ENCODE data around the gene KCNA5. TPM values are rescaled to one million over a fixed set of nuclear protein-coding genes. Genes with fewer than 3 reads are reported as not detected.

The KCNA5 gene
- total RNA-seq: 1.8 TPM
- long read RNA-seq, partial matches to known transcripts: 0 of 2 reads
- long read RNA-seq, other reads (novel, unspliced or antisense): 0 of 2 reads

DNA sequence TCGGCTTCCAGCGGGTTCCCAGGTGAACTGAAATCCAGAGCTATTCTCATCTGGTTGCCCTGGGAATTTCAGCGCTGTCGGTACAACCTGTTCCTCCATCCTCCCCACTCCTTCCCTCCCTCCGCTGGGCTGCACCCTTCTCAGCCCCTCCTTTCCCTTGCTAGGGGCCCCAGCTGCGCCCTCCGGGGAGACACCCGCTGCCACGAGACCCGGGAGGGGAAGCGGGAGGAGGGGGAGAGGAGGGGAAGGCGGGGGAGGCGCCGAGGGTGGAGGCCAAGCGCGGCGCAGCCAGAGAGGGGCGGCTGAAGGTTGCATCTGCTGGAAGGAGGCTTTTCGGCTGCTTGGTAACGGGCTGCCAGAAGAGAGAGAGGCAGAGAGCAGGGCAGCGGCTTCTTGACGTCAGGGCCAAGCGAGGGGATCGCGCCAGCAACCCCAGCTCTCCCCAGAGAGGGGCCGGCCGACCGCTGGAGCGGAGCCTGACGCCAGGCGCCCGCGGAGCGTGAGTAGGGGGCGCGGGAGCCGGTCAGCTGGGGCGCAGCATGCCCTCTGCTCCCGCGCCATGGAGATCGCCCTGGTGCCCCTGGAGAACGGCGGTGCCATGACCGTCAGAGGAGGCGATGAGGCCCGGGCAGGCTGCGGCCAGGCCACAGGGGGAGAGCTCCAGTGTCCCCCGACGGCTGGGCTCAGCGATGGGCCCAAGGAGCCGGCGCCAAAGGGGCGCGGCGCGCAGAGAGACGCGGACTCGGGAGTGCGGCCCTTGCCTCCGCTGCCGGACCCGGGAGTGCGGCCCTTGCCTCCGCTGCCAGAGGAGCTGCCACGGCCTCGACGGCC is at the start of gene KCNA5:
KCNA5 (plus strand) TSS at position 291 of the 831 bp plus-strand sequence; CDS start at position 560, 269 bp downstream.
- H3K27ac ChIP-seq: no peak within 1 kb of the TSS
- no peak within 1 kb of the TSS for H3K4me3 ChIP-seq
- no peaks in the 10 kb centered on the region for H3K36me3 ChIP-seq
- H3K4me1 ChIP-seq: no peaks in the 10 kb centered on the region
- no peak for DNase-seq
- intact Hi-C loops (cut with DNase I): no loop called here
- peaks cover 61% of the 10 kb centered on the region for H3K27me3 ChIP-seq
- ATAC-seq: peak; percentile 6
- TF ChIP-seq, protein P1, sequence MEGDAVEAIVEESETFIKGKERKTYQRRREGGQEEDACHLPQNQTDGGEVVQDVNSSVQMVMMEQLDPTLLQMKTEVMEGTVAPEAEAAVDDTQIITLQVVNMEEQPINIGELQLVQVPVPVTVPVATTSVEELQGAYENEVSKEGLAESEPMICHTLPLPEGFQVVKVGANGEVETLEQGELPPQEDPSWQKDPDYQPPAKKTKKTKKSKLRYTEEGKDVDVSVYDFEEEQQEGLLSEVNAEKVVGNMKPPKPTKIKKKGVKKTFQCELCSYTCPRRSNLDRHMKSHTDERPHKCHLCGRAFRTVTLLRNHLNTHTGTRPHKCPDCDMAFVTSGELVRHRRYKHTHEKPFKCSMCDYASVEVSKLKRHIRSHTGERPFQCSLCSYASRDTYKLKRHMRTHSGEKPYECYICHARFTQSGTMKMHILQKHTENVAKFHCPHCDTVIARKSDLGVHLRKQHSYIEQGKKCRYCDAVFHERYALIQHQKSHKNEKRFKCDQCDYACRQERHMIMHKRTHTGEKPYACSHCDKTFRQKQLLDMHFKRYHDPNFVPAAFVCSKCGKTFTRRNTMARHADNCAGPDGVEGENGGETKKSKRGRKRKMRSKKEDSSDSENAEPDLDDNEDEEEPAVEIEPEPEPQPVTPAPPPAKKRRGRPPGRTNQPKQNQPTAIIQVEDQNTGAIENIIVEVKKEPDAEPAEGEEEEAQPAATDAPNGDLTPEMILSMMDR (IDR thresholded peaks at IDR 0.05): no peak
- peaks cover 3% of the 10 kb centered on the region for H3K9me3 ChIP-seq

DNA sequence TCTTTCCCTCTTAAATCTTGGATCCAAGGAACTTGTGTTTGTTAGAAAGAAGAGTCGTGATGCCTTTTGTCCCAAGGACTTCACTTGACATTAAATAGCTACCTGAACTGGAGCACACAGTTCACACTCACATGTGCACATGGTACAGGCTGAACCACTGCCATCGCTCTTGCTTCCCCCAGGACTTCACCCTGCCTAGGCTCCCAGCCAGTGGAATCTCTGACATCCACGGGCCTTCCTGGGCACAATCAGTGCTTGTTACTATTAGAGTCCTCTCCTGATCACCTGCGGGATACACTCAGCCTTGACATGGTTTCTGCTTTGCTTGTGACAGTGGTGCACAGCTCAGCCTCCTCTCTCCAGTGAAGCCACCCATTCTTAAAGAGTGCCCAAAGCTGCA is 49.1 kb upstream of the KCNA5 start:
- TF ChIP-seq, protein P1 (IDR thresholded peaks at IDR 0.05): no peak
- Histone ChIP-seq H3K4me3 (no peak overlapping the region), H3K27ac (no peak overlapping the region), H3K9me3 (no peaks in the 10 kb centered on the region), H3K36me3 (no peaks in the 10 kb centered on the region), H3K4me1 (no peaks in the 10 kb centered on the region), H3K27me3 (peaks cover 36% of the 10 kb centered on the region)
- ATAC-seq (no peak), DNase-seq (no peak)
- intact Hi-C loops (cut with DNase I): no loop called here

GRCh38 chr12:4996714-4997113 is 47.0 kb upstream of the KCNA5 start:
- H3K27me3 ChIP-seq: peaks cover 40% of the 10 kb centered on the region

GRCh38 chr12:4997939-4998338 is 45.7 kb upstream of the KCNA5 start:
- TF ChIP-seq, protein P1 (IDR thresholded peaks at IDR 0.05): no peak
- Histone ChIP-seq H3K4me1 (no peaks in the 10 kb centered on the region), H3K27me3 (peaks cover 31% of the 10 kb centered on the region), H3K27ac (no peak overlapping the region), H3K4me3 (no peak overlapping the region), H3K36me3 (no peaks in the 10 kb centered on the region), H3K9me3 (no peaks in the 10 kb centered on the region)
- ATAC-seq (no peak), DNase-seq (no peak)
- intact Hi-C loops (cut with DNase I): no loop called here

More at GRCh38 chr12:4996714-4997113, 47.0 kb upstream of the KCNA5 start:
- Histone ChIP-seq H3K27ac (no peak overlapping the region), H3K4me3 (no peak overlapping the region), H3K4me1 (no peaks in the 10 kb centered on the region), H3K9me3 (no peaks in the 10 kb centered on the region), H3K36me3 (no peaks in the 10 kb centered on the region)
- intact Hi-C loops (cut with DNase I): no loop called here
- DNase-seq (no peak), ATAC-seq (no peak)
- TF ChIP-seq, protein P1 (IDR thresholded peaks at IDR 0.05): no peak

GRCh38 chr12:5000204-5000603 is 43.5 kb upstream of the KCNA5 start:
- no peaks in the 10 kb centered on the region for H3K36me3 ChIP-seq
- DNase-seq: no peak
- no peak for ATAC-seq
- H3K27me3 ChIP-seq: peaks cover 27% of the 10 kb centered on the region
- intact Hi-C loops (cut with DNase I): no loop called here
- TF ChIP-seq, protein P1 (IDR thresholded peaks at IDR 0.05): no peak
- no peak overlapping the region for H3K4me3 ChIP-seq
- H3K9me3 ChIP-seq: no peaks in the 10 kb centered on the region
- no peak overlapping the region for H3K27ac ChIP-seq
- H3K4me1 ChIP-seq: no peaks in the 10 kb centered on the region
